ENCODE measurements around the gene EDRF1.

- no peak for TF ChIP-seq CTCF (IDR thresholded peaks at IDR 0.05 in 4 of 5, conservative IDR thresholded peaks at IDR 0.05 in 1 of 5)
- TF ChIP-seq POLR2A (IDR thresholded peaks at IDR 0.05): no peak
Observed at GRCh38 chr10:125672884-125673283, 46.6 kb upstream of the EDRF1 start.
